ENCODE data around the gene SCD5.

The SCD5 gene

DNA sequence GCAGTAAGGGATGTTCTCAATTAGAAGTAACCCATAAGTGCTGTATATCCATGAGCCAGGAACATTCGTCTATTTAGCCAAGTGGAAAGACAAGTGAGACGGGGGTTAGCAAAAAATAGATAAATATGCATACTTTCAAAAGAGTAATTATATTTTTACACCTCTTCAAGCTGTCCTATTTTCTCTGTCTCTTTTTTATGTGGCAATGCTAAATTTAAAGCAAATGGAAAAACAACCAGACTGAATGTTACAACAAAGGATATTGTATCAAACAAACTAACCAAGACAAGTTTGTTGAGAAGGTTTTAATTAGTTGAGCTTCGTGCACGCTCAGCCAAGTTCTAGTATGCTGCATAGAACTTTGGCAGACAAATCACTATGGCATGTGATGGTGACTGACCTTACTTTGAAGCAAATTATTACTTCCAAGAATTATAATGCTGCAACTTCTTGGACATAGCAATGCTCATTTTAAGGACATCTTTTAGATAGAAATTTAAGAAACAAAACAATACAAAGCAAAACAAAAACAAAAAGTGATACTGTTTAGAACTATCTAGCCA, 175.4 kb downstream of the SCD5 start:
- no peak for DNase-seq

- no peak for DNase-seq
Measured at GRCh38 chr4:82621251-82621650, 177.3 kb downstream of the SCD5 start.

DNA sequence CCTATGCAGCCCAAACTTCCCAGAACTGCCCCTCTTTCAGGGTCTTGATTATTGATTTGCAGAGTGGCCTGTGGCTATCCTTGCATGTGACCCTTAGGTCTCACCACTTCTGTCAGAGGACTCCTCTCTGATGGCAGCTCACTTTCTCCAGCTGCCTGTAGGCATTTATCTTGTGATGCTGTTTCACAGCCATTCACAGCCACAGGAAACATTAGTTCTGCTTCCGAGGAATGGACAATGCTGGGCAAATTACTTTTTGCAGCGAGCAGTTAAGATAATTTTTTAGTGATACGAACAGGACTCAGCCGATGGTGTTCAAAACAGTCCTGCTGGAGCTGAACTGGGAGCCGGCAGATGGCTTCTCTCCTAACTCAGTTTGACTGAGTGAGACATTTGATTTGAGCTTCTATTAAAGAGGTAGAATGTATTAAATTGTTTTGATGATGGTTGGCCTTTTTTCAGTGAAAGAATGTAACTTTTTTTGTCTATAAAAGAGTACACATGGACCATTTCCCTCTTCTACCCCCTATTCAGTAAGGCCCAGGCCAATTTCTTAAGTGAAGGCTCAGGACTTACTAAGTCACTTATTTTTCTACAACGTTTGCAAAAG, 178.4 kb downstream of the SCD5 start:
- no peak for DNase-seq

DNA sequence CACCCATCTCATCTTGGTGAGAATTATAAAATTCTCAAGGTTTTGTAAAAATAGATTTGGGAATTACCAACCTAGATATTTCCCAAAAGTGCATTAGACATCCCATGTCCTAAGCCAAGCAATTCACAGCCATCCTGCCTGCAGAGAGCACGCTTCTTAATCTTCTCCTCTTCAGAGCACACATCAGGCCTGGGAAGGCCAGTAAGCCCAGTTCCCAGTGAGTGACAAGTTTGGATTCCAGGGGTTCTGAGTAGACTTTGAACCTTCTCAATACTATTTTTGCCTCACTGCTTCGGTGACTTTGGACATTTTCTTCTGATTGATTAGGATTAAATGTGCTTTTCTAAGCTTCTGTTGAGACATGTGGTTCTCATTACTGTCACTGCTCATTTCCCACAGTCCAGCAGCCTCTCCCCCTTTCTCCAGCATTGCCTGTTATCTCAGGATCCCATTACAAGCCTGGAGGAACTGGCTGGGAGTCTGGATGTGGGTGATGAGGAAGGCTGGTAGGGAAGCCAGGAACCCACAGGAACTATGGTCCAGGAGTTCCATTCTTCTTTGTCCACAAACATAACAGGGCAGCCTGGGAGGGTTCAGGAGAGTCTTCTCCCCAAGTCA, 180.4 kb downstream of the SCD5 start:
- no peak for DNase-seq

DNA sequence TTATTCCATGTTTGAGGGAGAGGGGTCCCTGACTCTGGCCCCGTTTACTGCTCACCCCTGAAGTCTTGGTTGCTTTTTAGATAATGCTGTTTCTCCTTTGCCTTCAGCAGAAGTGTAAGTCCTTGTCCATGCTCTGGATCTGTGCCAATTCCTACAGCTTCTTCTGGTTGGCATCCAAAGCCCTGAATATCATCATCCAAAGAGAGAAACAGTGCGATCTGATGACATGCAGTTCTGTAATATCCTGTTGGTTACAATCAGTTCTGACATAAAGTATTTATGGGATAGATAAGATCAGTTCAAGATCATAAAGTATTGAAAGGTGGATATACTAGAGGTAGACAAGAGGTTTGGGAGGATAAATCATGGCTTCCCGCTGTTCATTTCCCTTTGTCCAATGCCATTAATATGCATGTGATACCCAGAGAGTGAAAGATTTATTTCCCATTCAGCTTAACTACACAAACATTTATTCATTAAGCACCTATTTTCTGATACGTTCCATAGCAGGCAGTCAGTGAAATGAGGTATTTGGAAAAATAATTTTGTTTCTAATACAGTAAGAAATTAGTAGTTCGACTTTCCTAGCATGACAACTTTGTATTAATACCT, 183.7 kb downstream of the SCD5 start:
- DNase-seq = no peak

- DNase-seq = no peak
Measured at GRCh38 chr4:82613121-82613520, 185.5 kb downstream of the SCD5 start.

DNA sequence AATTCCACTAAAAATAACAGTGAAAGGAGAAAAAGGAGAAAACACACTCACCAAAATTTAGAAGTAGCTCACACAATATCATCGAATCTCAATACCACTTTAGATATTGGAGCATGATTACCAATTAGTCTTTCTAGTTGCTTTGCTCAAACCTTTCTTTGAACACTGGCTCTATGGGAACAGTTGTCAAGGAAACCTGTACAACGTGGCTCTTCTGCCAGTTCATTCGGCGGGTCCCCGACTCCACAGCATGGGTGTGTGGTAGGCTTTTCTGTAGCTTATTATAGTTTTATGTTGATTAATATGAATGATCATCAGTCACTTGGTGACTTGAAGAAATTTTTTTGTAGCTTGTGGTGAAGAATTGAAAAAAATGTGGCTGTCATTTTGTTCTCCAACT, 186.6 kb downstream of the SCD5 start:
- DNase-seq = no peak

- no peak for DNase-seq
Measured at GRCh38 chr4:82611527-82611926, 187.1 kb downstream of the SCD5 start.

GRCh38 chr4:82610041-82610440, 188.6 kb downstream of the SCD5 start:
- no peak for DNase-seq

DNA sequence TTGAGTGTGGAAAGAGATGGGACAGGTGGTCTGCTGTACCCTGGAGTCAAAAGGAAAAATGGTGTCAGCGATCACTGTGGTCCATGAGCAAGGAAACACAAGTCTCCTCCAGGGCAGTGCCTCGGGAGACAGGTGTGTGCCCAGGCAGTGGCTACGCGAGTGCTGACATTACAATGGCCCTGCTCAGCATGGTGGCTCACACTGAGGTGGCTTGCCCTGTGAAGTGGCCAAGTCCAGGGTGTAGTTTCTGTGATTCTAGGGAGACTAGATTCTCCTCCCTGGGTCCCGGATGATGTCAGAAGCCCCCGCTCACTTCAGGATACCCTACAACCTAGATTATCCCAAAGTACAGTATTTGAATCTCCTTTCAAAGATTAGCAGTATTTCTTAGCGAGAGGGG, 192.0 kb downstream of the SCD5 start:
- no peak for DNase-seq

GRCh38 chr4:82604522-82604921, 194.1 kb downstream of the SCD5 start:
- no peak for DNase-seq

DNA sequence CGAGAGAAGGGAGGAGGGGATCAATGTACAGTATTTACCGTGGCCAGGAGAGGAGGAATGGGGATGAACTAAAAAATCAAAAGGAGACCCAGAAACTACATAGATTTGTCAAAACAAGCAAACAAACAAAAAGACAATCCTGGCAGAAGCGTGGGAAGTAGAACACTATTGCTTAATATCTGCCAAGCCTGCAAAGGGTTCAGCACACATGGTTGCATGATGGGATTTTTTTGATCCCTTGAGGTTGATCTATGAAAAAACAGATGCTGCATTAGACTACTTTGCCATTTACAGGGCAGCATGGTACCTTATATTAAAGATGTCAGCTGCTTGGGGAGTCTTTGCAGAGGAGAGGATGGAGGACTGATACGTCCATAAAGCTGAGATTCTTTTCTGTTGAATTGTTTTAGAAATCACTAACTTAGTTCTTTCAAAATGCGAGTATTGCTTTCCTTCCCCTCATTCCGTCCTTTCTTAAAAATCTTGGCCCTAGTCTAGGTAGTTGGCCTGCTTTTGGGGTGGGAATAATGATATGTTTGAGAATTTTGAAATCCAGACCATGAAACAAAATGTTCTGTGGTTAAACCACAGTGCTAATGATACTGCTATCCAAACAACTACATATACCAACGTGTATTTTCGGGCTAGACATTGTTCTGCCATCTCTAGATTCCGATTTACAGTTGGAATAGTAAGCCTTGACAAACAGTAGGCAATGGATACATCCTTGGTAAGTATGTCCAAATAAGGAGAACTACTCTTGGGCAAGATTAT, 197.2 kb downstream of the SCD5 start:
- no peak for DNase-seq

DNA sequence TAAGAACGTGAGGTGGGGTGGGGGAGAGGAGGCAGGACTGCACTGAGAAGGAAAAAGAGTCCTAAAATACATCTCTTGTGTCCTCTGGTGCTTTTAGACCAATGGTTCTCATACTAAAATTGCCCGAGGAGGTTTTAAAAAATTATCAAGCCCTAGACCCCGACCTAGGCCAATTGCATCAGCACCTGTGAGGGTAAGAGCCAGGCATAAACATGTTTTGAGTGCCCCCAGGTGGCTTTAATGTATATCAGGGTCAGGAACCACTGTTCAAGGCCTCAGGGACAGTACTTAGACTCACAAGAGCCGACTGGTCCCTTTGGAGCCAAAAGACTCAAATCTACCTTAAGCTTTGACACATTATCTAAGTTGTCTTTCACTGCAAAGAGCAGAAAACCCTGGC, 199.3 kb downstream of the SCD5 start:
- no peak for DNase-seq

GRCh38 chr4:82594456-82594855, 204.1 kb downstream of the SCD5 start:
- DNase-seq = no peak

GRCh38 chr4:82593411-82593810, 205.2 kb downstream of the SCD5 start:
- no peak for DNase-seq

DNA sequence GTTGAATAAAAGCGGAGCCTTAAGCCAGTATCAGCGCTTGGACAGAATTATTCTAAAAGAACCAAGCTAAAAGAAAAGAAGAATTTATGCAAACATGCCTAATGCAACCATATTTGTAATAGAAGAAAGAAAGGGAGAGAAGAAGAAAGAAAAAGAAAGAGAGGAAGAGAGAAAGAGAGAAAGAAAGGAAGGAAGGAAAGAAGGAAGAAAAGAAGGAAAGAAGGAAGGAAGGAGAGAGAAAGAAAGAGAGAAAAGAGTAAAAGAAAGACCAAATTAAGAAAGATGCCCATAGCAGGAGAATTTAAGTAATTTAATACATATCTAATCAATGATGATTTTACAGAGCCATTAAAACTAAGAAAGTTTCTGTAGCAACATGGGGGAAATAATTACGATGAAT, 206.0 kb downstream of the SCD5 start:
- no peak for DNase-seq

DNA sequence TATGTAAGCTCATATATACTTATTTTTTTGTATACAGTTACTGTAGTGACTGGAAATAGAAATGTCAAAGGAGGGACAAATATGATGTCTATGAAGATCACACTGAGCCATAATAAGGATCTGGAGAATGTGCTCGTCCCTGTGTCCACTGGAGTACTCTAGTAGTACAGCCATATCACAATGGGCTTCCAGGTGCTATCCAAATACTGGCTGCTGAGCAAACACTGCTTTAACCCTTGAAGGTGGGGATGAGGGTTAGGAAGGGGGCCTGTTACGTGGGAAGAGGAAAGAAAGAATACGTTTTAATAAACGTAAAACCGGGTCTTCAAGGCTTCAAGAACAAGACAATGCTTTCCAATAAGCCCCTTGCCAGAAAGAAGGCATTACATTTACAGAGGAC, 207.0 kb downstream of the SCD5 start:
- DNase-seq = no peak

- no peak for DNase-seq
Measured at GRCh38 chr4:82589756-82590155, 208.8 kb downstream of the SCD5 start.

DNA sequence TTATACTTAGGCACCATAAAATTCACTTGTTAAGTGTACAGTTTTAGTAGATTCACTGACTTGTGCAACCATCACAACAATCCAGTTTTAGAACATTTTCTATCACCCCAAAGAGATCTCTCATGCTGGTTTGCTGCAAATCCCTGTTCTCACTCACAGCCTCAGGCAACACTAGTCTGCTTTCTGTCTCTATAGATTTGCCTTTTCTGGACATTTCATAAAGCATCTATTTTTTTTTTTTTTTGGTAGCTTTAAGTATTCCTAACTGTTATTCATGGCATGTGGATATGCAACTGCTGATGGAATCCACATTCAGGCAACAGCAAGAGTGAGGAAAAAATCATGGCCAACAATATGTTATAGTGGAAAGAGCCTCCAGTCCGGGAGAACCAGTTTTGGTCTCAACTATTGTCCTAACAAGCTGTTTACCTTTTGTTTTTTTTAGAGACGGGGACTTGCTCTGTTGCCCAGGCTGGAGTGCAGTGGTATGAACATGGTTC, 209.8 kb downstream of the SCD5 start:
- no peak for DNase-seq

- no peak for DNase-seq
Measured at GRCh38 chr4:82587826-82588540, 210.6 kb downstream of the SCD5 start.

- DNase-seq = no peak
Measured at GRCh38 chr4:82585690-82586435, 212.7 kb downstream of the SCD5 start.

- no peak for DNase-seq
Measured at GRCh38 chr4:82584931-82585330, 213.7 kb downstream of the SCD5 start.

All from NCI-H1105 (cell line).